Stomach (tissue), 4 donors: ENCODE measurements around the gene CEP20.

Experiments used
- EP300 ChIP-seq: sonication (generic); formaldehyde crosslinking; IDR thresholded peaks from one replicate; pipeline ENCODE4 v1.6.1; 2017; ENCODE audit warnings: antibody characterized with exemption
- POLR2A ChIP-seq, 4 donors: fragments of 450-650 bp; IDR thresholded peaks; one replicate each; pipeline ENCODE4 v1.6.1; 2016; ENCODE audit warnings: antibody characterized with exemption in 4 of 4, control low read depth in 2 of 4, mild to moderate bottlenecking in 1 of 4, moderate library complexity in 1 of 4
- TF ChIP-seq, protein P1 (sequence below), 7 experiments: fragments of 450-650 bp in 4 of 7; fragments of 200-600 bp in 3 of 7; sonication (generic) in 3 of 7; IDR thresholded peaks; one replicate each; pipeline ENCODE4 v1.5.1; 2016 to 2019; ENCODE audit warnings: antibody characterized with exemption in 7 of 7, control low read depth in 2 of 7, mild to moderate bottlenecking in 1 of 7

DNA sequence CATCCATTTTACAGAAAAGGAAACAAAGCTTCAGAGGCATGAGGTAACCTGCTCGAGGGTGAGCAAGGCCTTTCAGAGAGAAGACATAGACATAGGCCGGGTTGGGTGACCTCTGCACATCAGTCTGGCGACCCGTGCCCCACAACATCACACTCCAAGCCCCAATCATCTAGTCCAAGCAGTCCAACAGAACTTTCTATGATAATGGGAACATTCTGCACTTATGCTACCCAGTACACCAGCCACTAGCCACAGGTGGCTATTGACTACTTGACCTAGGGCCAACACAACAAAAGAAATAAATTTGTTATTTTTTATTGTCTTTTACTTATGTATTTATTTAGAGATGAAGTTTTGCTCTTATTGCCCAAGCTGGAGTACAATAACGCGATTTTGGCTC lies 52.3 kb downstream of the CEP20 start:
- TF ChIP-seq EP300 (no peak), POLR2A (IDR thresholded peaks at IDR 0.05) (no peak)
- TF ChIP-seq, protein P1, sequence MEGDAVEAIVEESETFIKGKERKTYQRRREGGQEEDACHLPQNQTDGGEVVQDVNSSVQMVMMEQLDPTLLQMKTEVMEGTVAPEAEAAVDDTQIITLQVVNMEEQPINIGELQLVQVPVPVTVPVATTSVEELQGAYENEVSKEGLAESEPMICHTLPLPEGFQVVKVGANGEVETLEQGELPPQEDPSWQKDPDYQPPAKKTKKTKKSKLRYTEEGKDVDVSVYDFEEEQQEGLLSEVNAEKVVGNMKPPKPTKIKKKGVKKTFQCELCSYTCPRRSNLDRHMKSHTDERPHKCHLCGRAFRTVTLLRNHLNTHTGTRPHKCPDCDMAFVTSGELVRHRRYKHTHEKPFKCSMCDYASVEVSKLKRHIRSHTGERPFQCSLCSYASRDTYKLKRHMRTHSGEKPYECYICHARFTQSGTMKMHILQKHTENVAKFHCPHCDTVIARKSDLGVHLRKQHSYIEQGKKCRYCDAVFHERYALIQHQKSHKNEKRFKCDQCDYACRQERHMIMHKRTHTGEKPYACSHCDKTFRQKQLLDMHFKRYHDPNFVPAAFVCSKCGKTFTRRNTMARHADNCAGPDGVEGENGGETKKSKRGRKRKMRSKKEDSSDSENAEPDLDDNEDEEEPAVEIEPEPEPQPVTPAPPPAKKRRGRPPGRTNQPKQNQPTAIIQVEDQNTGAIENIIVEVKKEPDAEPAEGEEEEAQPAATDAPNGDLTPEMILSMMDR (IDR thresholded peaks at IDR 0.05), result no peak
